Muscle layer of colon (tissue), 2 donors: ENCODE measurements around the gene MMP25.

ENCODE experiments used
- H3K27ac ChIP-seq: one replicate; pipeline ENCODE4 v1.7.0; 2013; ENCODE audit warnings: low read depth, mild to moderate bottlenecking, low read length, moderate library complexity
- H3K27me3 ChIP-seq, 2 donors: one replicate each; pipeline ENCODE4 v1.7.0; 2013; ENCODE audit warnings: low read length in 2 of 2, mild to moderate bottlenecking in 2 of 2; ENCODE audit not compliant: insufficient read depth in 2 of 2, control insufficient read depth in 1 of 2
- H3K36me3 ChIP-seq: one replicate; pipeline ENCODE4 v1.7.0; 2013; ENCODE audit warnings: mild to moderate bottlenecking, low read length; ENCODE audit not compliant: insufficient read depth
- H3K4me1 ChIP-seq: one replicate; pipeline ENCODE4 v1.7.0; 2013; ENCODE audit warnings: mild to moderate bottlenecking, low read length; ENCODE audit not compliant: insufficient read depth
- H3K4me3 ChIP-seq, 2 donors: one replicate each; pipeline ENCODE4 v1.7.0; 2013; ENCODE audit warnings: low read length in 2 of 2, low read depth in 1 of 2, mild to moderate bottlenecking in 1 of 2, moderate library complexity in 1 of 2
- H3K9ac ChIP-seq: one replicate; pipeline ENCODE4 v1.7.0; 2013; ENCODE audit warnings: low read length
- H3K9me3 ChIP-seq: one replicate; pipeline ENCODE4 v1.7.0; 2013; ENCODE audit warnings: mild to moderate bottlenecking, low read length
- donor health status: abdominal sarcoma.
- donor health status: Adenocarcinoma of cecum.

MMP25 gene

DNA sequence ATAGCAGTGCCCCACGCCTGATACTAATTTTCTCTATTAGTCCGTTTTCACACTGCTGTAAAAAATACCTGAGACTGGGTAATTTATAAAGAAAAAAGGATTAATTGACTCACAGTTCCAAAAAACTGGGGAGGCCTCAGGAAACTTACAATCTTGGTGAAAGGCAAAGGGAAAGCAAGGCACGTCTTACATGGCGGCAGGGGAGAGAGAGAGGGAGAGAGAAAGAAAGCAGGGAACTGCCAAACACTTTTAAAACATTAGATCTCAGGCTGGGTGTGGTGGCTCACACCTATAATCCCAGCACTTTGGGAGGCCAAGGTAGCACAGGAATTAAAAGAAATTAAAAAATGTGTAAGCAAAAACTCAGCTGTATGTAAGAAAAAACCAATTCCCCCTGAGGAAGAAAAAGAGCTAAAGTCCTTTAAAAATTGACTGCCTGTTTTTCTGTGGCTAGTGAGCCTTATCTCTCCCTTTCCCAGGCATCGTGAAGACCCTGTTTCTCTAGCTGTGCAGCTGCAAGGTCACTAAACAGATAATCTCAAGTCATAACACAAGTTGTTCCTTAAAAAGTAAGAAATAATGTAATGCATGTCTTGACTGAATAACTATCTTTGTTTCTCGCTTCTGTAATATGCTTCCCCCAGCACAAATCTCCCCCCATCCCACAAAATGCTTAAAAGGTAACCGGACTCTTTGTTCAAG, 38.8 kb downstream of the MMP25 start:
- no peak overlapping the region for H3K4me3 ChIP-seq
- H3K9ac ChIP-seq = no peak overlapping the region
- no peaks in the 10 kb centered on the region for H3K4me1 ChIP-seq
- H3K36me3 ChIP-seq = no peaks in the 10 kb centered on the region
- H3K9me3 ChIP-seq = no peaks in the 10 kb centered on the region
- H3K27ac ChIP-seq = no peak overlapping the region
- H3K27me3 ChIP-seq = no peaks in the 10 kb centered on the region

DNA sequence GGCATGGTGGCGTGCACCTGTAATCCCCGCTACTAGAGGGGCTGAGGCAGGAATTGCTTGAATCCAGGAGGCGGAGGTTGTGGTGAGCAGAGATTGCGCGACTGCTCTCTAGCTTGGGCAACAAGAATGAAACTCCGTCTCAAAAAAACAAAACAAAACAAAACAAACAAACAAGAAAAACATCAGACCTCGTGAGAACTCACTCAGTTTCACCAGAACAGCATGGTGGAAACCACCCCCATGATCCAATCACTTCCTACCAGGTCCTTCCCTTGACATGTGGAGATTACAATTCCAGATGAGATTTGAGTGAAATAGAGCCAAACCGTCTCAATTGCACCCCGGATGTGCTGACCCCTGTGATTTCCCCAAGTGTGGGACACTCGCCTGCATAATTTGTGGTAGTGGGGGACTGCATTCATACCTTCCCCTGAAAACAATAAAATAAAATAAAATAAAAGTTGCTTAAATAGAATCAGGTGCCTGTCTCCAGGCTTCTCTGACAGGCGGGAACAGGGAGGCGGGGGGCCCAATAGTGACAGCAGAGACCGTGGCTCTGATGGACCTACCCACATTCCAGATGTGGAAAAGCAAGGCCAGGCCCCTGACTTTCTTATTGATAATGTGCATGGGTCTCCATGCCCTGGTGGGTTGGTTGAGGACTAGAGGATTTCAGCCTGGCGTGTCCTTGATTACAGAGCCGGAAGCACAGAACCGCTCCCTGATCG, 39.7 kb downstream of the MMP25 start:
- H3K9me3 ChIP-seq = no peaks in the 10 kb centered on the region
- no peak overlapping the region for H3K4me3 ChIP-seq
- H3K4me1 ChIP-seq = no peaks in the 10 kb centered on the region
- H3K9ac ChIP-seq = no peak overlapping the region
- no peaks in the 10 kb centered on the region for H3K36me3 ChIP-seq
- H3K27me3 ChIP-seq = no peaks in the 10 kb centered on the region
- H3K27ac ChIP-seq = no peak overlapping the region

DNA sequence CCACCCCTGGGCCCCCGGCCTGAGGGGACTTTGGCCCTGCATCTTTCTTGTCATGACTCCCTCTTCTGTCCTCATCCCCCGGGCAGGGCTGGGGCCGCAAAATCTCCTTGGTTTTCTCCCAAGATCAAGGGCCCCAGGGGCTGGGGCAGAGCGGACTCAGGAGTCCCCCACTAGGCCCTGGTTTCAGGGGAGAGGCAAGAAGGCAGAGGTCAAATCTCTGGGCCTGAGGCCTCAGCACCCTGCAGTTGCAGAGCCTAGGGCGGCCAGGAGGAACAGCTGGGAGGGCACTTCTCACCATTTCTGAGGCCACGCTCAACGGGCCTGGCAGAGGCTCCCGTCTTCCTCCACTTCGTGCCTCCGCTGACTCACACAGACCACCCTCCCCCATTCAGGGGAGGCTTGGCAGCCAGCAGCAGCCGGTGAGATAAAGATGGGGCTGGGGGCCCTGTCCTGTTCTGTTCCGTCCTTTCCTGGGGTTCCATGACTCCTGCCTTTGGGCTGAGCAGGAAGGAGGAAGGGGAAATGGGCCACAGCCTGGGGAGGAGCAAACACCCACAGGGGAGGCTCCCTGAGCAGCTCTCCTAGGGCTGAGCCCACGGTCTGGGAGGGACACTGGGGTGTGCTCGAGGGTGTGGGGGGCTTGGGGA, 40.4 kb downstream of the MMP25 start:
- Histone ChIP-seq H3K36me3 (no peaks in the 10 kb centered on the region), H3K9me3 (no peaks in the 10 kb centered on the region), H3K4me1 (no peaks in the 10 kb centered on the region), H3K27me3 (peaks cover 0 to 2% of the 10 kb centered on the region in 2 donors), H3K9ac (no peak overlapping the region), H3K27ac (no peak overlapping the region), H3K4me3 (no peak overlapping the region)

DNA sequence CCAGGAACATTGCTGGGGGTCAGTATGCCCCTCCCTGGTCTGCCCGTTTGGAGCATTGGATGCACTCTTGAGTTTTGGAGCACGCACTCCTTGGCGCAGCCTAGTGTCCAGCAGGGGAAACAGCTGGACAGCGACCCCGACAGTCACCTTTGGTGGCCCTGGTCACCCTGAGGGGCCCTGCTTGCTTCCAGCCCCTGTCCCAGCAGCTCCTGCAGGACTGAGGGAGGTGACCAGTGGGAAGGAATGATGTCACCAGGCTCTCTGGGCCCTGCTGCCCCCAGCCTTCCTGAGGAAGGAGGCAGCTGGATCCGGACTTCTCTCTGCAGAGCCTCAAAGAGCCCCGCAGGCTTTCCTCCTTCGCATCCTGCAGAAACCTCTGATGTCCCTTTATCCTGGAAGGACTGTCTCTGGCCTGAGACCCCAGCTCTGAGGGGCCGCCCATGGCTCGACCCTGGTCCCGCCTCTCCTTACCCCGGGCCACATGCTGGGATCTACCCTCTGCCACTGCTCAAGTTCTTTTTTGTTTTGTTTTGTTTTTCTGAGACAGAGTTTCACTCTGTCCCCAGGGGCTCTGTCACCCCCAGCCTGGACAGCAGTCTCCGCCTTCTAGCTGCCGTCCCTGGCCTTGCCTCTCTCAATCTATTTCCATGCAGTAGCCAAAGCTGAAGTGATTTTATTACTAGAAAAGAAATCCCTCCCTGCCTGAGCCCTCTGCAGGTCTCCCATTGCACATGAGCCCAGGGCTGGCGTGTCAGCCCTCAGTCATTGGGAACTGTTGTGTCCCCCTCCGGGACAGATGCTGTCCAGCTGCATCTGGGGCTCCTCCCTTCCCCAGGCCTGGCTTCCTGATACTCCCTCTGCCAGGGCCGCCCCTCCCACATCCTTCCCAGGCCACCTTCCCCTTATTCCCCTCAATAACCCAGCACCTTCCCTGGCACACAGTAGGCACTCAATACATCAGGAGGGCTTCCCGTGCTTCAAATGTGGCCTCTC, 41.2 kb downstream of the MMP25 start:
- no peak overlapping the region for H3K4me3 ChIP-seq
- no peaks in the 10 kb centered on the region for H3K36me3 ChIP-seq
- H3K27ac ChIP-seq = no peak overlapping the region
- peaks cover 0 to 9% of the 10 kb centered on the region in 2 donors for H3K27me3 ChIP-seq
- H3K4me1 ChIP-seq = no peaks in the 10 kb centered on the region
- no peak overlapping the region for H3K9ac ChIP-seq
- H3K9me3 ChIP-seq = no peaks in the 10 kb centered on the region

DNA sequence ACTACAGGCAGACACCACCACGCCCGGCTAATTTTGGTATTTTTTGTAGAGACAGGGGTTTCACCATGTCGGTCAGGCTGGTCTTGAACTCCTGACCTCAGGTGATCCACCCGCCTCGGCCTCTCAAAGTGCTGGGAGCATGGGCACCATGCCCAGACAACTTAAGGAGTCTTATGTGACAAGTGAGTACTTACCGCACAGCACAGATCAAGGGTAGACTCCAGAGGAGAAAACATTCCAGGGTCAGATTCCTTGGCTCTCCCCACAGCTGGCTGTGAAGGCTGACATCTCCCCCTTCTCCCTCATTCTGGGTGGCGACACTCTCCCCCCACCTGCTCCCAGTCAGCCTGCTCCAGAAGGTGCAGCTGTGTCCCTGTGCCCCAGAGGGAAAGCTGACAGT, 42.1 kb downstream of the MMP25 start:
- H3K9me3 ChIP-seq = no peaks in the 10 kb centered on the region
- H3K36me3 ChIP-seq = no peaks in the 10 kb centered on the region
- no peaks in the 10 kb centered on the region for H3K4me1 ChIP-seq
- no peak overlapping the region for H3K4me3 ChIP-seq
- no peak overlapping the region for H3K9ac ChIP-seq
- H3K27me3 ChIP-seq = peaks cover 0 to 13% of the 10 kb centered on the region in 2 donors
- no peak overlapping the region for H3K27ac ChIP-seq

DNA sequence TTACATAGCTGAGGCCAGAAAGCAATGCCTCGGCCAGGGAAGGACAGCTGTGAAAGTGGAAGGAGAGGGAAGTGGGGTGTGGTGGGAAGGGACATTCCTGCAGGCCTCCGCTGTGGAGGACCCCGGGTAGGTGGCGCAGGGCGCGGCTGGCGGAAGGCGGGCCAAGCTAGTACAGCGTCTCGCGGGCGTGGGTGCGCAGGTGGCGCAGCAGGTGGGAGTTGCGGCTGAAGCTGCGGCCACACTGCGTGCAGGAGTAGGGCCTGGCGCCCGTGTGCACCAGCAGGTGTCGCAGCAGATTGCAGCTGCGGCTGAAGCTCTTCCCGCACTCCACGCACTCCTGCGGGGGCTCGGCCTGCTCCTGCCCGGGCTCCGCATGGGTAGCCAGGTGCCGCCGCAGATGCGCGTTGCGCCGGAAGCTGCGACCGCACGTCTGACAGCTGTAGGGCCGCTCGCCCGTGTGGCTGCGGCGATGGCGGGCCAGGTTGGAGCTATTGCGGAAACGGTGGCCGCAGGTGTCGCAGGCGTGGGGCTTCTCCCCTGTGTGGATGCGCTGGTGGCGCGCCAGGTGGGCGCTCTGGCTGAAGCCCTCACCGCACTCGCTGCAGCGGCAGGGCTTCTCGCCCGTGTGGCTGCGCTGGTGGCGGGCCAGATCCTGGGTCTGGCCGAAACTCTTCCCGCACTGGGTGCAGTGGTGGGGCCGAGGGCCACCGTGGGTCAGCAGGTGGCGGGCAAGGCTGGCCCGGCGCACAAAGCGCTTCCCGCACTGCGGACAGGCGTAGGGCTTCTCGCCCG, 42.8 kb downstream of the MMP25 start:
- Histone ChIP-seq H3K9me3 (no peaks in the 10 kb centered on the region), H3K9ac (no peak overlapping the region), H3K27me3 (peaks cover 0 to 13% of the 10 kb centered on the region in 2 donors), H3K4me1 (no peaks in the 10 kb centered on the region), H3K27ac (no peak overlapping the region), H3K4me3 (no peak overlapping the region), H3K36me3 (no peaks in the 10 kb centered on the region)

DNA sequence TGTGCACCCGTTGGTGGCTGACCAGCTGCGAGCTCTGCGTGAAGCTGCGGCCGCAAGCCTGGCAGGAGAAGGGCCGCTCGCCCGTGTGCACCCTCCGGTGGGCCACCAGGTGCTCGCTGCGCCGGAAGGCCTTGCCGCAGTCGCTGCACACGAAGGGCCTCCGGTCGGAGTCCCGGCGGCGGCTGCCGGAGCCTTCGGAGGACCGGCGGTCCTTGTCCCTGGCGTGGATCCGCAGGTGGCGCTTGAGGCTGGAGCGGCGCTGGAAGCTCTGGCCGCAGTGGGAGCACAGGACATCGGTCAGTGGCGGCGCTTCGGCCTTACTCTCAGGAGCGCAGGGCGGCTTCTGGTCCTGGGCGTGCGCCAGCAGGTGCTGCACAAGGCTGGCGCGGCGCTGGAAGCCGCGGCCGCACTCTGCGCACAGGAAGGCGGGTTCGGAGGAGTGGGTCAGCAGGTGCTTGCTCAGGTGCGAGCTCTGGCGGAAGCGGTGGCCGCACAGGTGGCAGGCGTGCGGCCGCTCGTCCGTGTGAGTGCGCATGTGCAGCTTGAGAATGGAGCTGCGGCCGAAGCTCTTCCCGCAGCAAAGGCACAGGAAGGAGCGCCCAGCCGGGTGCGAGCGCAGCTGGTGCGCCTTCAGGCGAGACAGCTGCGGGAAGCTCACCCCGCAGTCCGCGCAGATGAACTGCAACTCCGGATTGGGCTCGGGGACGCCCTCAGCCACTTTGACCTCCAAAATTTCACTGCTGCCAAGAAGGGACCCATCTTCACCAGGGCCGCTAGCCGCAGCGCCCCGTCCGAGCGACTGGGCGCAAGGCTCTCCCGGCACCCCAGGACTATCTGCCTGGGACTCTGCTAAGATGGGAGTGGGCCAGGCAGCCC, 43.6 kb downstream of the MMP25 start:
- H3K27ac ChIP-seq = no peak overlapping the region

DNA sequence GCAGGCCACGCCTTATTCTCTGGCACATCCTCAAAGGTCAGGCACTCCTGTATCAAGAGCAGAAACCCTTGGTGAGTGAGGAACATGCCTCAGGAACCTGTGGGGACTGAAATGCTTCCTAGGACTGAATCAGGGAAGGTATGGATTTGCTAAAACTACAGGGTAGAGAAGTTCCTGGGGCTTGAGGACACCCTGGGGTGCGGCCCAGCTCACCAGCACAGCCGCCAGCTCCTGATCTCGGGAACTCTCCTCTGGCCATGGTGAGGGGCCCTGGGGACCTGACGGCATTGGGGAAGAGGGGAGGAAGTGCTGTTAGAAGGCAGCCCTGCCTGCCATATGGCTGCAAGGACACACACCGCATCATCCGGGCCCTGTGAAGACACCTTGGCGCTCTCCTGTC, 45.2 kb downstream of the MMP25 start:
- Histone ChIP-seq H3K4me1 (no peaks in the 10 kb centered on the region), H3K36me3 (no peaks in the 10 kb centered on the region), H3K27me3 (peaks cover 0 to 13% of the 10 kb centered on the region in 2 donors), H3K9me3 (no peaks in the 10 kb centered on the region), H3K4me3 (no peak overlapping the region), H3K9ac (no peak overlapping the region), H3K27ac (no peak overlapping the region)

More for the DNA sequence above, 43.6 kb downstream of the MMP25 start:
- no peak overlapping the region for H3K4me3 ChIP-seq
- no peak overlapping the region for H3K9ac ChIP-seq
- no peaks in the 10 kb centered on the region for H3K4me1 ChIP-seq
- H3K36me3 ChIP-seq = no peaks in the 10 kb centered on the region
- no peaks in the 10 kb centered on the region for H3K9me3 ChIP-seq
- peaks cover 0 to 13% of the 10 kb centered on the region in 2 donors for H3K27me3 ChIP-seq

DNA sequence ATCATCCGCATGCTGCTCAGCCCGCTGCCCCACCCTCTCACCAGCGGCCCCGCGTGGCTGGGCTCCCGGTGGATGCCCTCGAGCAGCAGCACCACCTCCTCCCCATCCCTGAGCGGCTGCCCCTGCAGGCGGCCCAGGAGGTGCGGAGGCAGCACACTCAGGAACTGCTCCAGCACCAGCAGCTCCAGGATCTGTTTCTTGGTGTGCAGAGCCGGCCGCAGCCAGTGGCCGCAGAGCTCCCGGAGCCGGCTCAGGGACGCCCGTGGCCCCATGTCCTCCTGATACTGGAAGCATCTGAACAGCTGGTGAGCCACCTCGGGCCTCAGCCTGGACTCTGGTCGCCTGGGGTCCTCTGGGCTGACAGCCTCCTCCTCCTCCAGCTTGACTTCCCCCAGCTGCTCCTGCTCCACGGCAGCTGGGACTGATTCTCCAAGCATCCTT, 46.2 kb downstream of the MMP25 start:
- no peak overlapping the region for H3K4me3 ChIP-seq
- H3K27me3 ChIP-seq = peaks cover 0 to 13% of the 10 kb centered on the region in 2 donors
- no peak overlapping the region for H3K9ac ChIP-seq
- H3K4me1 ChIP-seq = no peaks in the 10 kb centered on the region
- H3K27ac ChIP-seq = no peak overlapping the region
- no peaks in the 10 kb centered on the region for H3K36me3 ChIP-seq
- no peaks in the 10 kb centered on the region for H3K9me3 ChIP-seq
